ENCODE data around the gene CSTB.

GRCh38 chr21:43812139-43812821 is 36.2 kb upstream of the CSTB start:
- no peak for TF ChIP-seq CTCF (IDR thresholded peaks at IDR 0.05; ENCODE audit: low read length)
- TF ChIP-seq EZH2phosphoT487 (IDR thresholded peaks at IDR 0.05; ENCODE audit: low read length): no peak
- TF ChIP-seq EZH2 (optimal IDR thresholded peaks at IDR 0.05; ENCODE audit: low read depth, low read length): no peak

All from MM.1S (cell line).